C1 segment of cervical spinal cord (tissue), 14 donors: Measurements from ENCODE around the gene AREG.

Source experiments
- DNase-seq, 14 donors: peaks; one replicate each; lab custom pipeline; 2025; lab: John Stamatoyannopoulos, UW

Gene AREG

DNA sequence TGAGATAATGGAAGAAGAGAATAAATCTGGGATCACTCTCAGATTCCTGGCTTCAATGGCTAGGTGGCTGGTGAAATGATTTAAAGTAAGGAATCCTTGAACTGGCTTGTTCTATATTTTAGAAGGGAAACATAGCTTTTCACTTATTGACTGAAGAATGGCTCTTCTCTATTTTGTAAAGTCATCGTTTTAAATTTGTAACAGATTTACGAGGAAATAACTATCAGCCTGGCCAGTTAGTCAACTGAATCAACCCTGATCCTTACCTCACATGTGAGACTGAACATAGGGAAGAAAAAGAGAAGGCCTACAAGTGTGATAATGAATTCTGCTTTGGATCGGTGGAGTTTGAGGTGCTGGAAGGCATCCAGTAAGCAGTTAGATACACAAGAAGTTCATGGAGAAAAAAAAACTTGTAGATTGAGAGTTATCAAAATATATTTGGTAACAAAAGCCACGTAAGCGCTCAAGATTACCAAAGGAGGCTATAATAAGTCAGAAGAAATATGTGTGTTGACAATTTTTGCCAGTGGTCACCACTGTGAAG, 12.0 kb downstream of the AREG start:
- DNase-seq = no peak

DNA sequence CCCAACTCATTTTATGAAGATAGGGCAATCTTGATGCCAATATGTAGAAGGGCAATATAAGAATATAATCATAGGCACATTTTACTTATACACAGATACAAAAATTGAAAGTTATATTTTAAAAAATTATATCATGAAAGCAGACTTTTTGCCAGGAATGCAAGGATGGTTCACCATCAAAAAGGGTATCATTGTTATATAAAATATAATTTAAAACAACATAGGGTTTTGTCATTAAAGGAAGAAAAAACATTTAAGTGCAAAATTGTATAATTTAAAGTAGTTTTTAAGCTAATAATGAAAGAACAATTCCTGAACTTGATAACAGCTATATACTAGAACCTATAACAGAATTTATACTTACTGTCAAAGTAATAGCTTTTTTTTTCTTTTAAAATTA, 15.9 kb downstream of the AREG start:
- no peak for DNase-seq

DNA sequence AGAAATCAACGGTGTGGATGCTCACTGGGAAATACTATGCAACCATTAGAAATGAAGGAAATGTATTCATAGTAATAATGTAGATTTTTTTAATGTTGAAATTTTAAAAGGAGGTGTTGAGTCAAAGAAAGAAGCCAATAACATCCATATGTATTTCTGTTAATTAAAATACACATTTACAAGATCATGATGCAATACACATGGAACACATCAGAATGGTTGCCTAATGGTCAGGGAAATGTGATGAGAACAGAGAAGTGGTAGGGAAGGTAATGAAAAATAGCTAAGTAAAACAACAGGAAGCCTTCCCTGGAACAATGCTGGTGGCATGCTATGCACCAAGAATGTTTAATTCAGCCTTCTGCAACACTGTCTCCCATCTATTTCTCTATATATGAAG, 18.2 kb downstream of the AREG start:
- no peak for DNase-seq

DNA sequence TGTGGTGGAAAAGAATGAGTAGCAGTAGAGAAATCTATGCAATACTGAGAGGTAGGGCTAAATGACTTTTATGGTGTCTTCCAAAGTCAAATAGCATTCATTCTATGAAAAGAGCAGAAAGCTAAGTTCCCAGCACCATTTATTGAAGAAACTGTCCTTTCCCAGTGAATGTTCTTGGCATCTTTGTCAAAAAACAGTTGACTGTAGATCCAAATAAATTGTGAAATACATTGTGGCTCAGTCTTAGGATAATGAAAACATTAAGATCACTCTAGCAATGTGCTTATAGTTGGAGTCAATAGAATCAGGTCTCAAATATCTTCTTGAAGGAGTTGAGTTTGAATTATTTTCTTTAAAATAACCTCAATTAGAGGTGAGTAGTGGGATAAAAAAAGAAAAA, 19.4 kb downstream of the AREG start:
- no peak for DNase-seq

DNA sequence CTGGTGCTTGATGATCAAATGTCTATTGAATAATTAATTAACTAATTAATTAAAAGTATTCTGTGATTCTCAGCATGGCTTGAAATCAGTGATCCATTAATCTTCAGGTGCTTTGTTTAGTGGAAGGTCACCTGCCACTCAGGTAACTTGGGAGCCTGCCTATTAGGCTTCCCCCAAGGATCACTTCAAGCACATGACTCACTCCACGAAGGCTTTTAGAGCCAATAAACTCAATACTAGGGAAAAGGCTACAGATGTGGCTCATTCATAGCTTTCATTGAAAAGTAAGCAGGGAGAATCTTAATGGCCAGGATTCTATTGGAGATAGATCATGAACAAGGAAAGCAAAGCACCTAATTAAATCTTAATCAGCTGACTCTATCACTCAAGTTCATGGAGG, 21.3 kb downstream of the AREG start:
- no peak for DNase-seq

DNA sequence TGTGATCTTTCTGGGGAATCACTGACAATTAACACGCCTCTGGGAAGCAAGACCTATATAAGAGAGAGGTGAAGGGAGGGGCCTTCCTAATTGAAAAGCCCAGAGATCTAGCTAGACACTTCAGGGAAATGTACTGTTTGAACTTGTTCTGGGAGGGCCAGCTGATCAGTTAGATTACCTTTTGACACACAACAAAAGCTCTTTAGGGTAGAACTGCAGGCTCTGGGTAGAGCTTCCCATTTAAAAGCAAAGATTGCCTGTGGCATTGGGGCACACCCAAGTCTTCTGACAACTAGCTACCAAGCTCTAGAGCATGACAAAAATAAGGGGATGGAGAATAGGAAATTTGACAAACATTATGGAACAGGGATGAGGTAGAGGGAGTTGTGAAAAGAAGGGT, 26.3 kb downstream of the AREG start:
- no peak for DNase-seq

DNA sequence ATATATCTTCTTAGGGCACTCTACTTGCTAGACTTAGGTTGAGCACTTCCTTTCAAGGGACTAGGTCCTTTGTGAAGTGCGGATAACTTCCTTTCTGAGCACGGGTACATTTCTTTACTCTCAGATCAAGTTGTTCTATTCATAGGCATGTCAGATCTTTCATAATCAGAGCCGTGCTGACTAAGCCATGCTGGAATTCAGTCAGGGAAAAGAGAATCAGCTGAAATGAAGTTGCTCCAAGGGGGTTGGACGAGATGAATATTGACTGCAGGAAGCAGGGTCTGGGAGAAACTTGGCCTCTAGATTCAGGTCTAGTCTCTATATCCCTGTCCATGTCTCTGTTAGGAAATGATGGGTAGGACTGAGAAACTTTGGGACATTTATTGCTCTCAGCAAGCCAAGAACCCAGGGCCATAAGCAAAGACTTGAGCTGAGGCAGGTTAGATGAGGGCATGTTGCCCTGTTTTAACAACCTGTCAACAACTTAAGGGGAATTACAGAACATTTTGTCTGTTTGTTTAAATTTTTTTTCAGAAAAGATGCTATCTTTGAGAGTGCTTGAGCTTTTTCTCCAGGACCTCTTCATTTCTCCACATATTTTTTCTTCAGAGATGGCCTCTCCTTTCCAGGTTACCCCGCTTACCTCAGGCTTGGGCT, 28.3 kb downstream of the AREG start:
- no peak for DNase-seq

DNA sequence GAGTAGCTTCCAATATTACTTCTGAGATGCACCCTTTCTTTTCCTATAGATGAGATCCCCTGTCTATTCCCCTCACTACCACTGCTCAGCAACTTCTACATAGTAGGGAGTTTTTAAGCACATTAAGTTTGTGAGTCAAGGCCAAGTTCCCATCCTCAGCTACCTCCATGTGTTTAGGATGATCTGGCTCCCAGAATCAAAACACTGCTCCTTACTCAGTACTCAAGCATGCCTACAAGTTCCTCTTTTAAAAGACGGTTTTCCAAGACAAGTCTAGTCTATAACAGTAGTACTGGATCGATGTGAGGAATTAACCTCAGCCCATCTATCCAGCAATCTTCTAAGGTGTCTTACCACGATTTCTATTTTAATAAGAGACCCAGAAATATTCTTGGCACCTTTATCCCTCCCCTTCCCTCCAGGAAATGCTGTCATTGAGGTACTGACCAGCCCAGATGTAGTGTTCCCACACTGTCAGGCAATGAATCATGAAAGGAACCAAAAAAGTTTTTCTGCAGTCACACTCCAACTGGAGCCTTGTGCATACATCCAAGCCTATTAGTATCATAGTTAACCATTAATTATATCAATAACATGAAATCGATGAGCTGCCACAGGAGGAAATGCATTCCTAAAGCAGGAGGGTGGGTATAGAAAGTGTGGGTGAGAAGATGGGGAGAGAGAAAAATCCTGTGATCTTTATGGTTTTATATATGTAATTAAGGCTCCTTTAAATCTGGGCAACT, 29.6 kb downstream of the AREG start:
- DNase-seq = no peak

DNA sequence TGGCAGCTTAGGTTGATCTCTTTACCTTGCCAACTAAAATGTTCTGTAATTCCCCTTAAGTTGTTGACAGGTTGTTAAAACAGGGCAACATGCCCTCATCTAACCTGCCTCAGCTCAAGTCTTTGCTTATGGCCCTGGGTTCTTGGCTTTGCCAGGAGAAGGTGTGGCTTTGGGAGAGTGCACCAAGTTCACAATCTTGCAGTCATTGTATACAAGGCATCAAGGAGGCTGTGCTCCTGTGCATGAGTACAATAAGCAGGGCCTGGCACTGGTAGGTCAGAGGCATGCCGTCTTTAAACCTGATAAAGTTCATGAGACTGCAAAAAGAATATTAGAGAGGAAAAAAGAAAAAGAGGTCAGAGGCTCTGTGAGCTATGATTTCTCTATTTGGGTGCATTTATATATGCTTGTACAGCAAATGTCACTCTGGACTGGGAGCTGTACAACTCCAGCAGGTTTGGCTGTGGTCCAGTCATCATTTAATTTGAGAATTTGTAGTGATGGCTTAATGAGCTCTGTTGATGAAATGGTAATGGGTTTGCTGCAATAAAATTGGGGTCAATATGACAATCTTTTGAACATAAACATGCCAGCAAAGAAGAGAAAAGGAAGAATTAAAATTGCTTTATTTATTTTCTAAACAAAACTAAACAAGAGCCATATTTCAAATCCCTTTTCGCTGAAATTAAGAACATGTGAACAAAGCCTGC, 30.3 kb downstream of the AREG start:
- DNase-seq = no peak

DNA sequence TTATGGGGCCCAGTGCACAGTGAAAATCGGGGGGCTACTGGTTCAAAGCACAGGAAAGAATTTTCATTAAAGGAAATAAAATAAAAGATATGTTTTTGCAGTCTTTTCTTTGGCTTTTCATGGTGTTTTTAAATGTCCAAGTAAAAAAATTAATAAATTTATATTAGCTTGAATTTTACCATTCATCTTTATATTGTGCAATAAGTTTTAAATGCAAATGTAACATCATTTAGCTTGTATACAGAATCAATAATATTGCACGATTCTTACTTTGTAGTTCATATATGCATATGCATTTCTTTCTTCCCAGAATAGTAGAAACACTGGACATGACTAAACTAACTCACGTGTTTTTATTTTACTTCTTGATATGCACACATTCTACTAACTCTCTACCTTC, 31.0 kb downstream of the AREG start:
- no peak for DNase-seq

DNA sequence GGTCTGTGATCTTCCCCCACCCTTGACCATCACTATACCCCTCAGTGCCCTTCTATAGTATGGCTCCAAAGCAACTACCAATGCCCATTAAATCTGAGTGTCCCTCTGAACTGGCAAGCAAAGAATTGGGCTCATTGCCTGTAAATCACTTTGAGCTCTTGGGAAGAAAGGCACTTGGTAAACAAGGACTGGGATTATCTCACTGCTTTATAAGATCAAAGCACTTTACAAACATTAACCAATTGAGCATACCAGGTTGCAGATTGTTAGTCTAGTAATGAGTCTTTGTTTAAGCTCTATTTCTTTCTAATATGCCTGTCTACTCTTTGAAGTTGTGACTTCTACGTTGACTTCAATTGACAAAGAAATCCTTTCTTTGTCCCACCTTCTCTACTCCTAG, 34.1 kb downstream of the AREG start:
- no peak for DNase-seq

DNA sequence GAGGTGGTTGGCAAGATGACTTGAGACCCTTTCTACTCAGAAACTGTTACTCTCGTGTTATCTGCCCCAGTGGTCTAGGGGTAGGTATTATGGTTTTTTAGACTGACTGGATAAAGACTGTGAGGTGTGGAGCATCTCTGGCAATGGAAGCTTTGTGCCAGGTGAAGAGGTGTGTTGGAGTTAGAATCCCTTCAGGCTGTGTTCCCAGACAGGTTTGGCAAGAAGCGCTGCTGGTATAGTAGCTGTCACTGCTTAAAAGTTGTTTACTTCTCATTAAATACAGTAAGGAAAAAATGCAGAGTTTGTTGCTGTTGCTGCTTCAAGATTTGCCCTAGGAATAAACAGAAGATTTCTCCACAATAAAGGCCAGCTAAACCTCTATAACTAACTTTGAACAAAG, 35.3 kb downstream of the AREG start:
- DNase-seq = no peak

DNA sequence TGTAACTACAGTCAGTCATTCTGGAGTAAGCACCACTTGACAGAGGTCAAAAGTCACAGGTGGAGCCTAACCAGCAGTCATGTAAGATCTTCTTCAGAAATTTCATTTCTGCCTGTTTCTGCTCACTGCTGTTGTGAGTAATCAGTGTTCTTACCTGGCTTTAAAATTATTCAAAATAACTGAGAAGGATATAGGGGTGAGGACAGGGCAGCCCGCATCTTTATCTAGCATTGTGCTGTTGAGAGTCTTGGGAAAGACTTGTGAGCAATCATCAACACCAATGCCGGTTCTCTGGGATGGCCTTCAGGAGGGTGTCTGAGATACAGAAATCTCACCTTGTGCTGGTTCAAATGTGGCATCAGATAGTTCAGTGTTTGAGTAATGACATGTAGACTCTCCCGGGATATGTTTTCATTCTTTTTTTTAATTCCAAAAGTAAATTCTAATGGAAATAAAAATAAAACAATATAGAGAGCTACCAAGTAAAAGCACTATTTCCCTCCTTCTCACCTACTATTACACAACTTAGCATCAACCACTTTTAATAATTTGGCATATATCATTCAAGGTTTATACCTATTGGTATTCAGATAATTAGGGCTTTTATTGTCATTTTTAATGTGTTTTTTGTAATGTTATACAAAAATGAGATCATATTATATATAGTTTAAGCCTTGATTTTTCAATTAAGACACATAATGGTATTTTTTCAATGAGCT, 37.1 kb downstream of the AREG start:
- no peak for DNase-seq

DNA sequence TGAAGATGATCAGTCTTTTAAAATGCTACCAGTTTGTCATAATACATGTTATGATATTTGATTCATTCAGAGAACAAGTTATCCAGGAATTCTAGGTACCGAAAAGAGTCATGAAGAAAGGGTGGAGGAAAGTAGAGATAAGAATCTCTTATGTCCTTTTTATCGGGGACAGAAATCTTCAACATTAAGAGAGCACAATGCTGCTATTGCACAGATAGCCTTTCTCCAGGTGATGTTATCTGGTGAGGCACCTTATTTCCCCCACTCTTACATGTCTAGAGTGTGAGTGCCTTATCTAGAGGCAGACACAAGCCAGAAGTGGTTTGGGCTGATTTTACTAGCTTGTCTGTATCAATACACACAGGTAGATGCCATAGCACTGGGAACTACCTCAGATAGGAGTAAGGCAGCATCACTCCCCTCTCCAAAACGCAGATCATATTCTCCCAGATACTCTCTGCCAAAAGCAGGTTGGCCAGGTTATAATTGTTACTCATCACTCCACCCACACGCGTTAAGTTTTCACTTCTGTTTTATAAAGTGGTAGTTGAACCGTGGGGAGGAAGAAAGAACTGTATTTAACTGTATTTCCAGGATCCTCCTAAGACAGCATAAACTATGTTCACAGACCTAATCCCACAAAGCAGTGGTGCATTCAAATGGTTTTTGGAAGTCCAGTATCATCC, 38.4 kb downstream of the AREG start:
- DNase-seq = no peak

DNA sequence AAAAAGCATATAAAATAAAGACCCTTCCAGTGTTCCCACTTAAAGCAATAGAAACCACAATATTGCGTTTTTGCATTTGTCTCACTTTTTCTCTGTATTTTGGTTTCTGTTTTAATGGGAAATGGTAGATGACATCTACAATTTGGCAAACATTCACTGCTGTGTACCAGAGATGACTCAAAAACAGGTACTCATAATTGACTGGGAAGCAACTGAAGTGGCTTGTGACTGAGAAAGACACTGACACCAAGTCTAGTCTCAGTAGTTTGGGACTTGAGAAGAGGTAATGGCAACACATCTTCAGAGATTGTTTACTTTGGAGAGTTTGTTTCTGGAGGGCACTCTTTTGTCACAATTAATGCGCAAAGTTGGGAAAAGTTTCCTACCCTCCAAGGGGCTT, 42.0 kb downstream of the AREG start:
- no peak for DNase-seq

DNA sequence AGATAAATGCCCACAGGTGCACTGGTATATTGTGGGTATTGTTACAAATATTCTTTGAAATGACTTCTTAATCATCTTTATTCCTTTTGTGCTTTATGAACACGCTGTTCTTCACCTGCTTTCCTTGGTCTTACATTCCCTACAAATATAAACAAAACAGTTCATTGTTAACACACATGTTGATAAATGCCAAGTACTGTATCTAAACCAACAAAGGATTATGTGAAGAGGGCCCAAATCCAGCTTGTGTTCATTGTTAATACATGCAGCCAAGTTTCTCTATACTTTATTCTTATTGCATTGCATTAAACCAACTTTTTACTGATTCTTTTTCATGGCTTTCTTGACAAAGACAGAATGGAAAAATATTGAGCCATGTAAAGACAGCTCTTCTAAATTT, 42.8 kb downstream of the AREG start:
- no peak for DNase-seq

DNA sequence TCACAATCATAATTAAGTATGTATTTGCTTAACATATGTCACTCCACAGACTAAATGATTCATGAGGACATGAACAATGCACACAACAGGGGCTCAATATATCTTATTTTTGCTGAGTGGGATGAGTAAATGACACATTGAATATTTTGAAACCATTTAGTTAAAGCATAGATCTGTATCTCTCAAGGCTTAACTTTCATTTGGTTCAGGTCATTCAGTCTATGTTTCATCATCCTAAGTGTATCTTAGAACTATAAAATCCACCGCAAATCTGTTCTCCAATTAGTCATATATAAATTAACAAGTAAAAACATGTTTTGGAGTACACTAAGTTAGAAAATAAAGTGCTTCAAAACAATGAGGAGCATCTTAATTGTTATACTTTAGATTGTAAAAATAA, 45.8 kb downstream of the AREG start:
- no peak for DNase-seq

DNA sequence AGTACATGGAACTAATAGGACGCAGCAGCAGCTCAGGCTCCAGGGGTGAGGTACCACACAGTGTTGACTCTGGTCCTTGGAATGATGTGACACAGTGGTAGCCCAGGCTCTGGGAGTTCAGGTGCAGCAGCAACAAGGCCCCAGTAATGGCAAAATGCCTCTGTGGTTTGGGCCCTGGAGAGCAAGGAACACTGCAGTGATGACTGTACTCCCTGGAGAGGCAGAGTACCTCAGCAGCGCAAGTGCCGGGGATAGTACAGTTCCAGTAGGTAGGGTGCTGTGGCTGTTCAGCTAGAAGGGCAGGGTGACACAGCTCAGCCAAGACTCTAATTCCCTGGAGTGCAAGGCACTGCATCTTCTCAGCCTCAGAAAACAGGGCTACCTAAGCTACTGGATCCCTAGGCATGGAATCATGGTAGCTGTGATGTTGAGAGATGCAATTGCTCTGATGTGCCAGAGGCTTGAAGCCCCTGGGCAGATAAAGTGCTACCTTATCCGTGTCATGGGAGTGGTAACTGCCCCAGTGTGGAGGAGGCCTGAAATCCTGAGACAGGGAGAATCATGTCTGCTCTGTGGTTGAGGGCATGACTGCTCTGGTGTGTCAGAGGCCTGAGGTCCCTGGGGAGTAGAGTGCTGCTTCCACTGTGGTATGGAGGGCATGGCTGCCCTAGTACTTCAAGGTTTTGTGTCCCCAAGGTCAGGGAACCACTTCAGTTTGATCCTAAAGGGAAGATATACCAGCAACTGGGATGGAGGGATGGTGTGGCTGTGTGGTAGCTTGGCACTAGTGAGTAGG, 55.2 kb downstream of the AREG start:
- no peak for DNase-seq

DNA sequence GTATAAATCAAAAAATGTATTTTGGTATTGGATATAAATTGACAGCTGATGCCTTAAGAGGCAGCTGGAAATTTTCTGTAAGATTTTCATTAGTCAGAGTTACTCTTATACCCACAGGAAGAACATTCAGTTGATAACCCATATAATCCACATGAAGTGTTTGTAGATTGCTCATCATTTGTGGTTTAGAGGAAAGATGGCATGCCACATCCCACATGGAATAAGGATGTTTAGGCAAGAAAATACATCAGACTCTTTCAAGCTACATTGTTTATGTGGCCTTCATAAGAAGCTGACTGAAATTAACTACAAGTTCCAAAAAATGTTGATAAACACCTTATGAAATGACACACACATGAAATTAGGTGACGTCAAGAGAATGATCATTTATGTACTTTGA, 56.6 kb downstream of the AREG start:
- no peak for DNase-seq

DNA sequence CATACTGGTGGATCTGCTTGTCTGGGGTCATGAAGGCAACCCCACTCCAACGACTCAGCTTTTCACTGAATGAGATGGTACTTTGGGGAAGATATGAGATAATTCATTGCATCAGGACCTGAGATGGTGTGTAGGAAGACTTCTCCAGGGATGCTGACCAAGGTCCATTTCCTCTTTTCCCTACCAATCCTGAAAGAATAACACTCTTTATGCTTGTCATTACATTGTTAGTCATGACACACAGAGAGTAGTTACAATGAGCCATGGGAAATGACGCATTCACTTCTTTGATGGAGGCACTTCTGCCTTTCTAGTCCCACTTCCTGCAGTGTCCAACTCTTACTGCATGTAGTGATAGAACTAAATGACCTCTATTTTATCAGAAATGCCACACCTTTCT, 58.6 kb downstream of the AREG start:
- no peak for DNase-seq

DNA sequence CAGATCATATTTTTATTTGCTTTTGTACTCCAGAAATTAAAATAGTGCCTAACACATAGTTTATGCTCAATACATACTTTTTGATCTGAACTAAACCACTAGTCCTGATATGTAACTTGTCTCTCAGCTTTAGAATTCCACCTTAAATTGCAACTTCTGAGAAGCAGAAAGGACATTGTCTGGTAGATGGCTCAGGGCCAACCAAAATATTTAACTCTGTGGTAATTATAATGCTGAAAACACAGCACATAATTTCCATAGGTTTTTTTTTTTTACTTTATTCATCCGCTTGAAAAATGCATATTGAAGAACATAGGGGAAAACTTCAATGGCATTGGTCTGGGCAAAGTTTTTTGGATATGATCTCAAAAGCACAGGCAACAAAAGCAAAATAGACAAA, 59.3 kb downstream of the AREG start:
- no peak for DNase-seq
